ENCODE measurements around the gene RFNG. TPM values are rescaled to one million over a fixed set of nuclear protein-coding genes. Genes with fewer than 3 reads are reported as not detected.

RFNG gene
- total and polyA plus RNA-seq, 2 donors, result 8.1 to 45.4 TPM

- H3K36me3 ChIP-seq (ENCODE audit: control insufficient read depth in 2 of 2, insufficient read depth in 2 of 2, low read length in 1 of 2), result peaks cover 67 to 74% of the 10 kb centered on the region in 2 donors
- no peak overlapping the region for H3K27ac ChIP-seq (ENCODE audit: low read depth in 1 of 2, low read length in 1 of 2)
- no peak for DNase-seq (ENCODE audit: low read depth in 6 of 9, low spot score in 9 of 9)
- H3K4me3 ChIP-seq (ENCODE audit: low read length in 2 of 2), result no peak overlapping the region
- H3K4me1 ChIP-seq (ENCODE audit: control insufficient read depth in 2 of 2, insufficient read depth in 2 of 2, low read length in 2 of 2), result no peaks in the 10 kb centered on the region
- no peaks in the 10 kb centered on the region for H3K27me3 ChIP-seq (ENCODE audit: control insufficient read depth in 2 of 2, insufficient read depth in 1 of 2, low read length in 1 of 2)
- no peaks in the 10 kb centered on the region for H3K9me3 ChIP-seq (ENCODE audit: control insufficient read depth in 2 of 2, insufficient read depth in 1 of 2, low read length in 1 of 2)
- WGBS, result 97% methylated on average over 36 of the region's 36 CpGs
These were observed 28.6 kb upstream of the RFNG start for GRCh38 chr17:82080048-82080788.

- H3K27me3 ChIP-seq (ENCODE audit: control insufficient read depth in 2 of 2, insufficient read depth in 1 of 2, low read length in 1 of 2), result no peaks in the 10 kb centered on the region
- no peak for DNase-seq (ENCODE audit: low read depth in 6 of 9, low spot score in 9 of 9)
- no peaks in the 10 kb centered on the region for H3K9me3 ChIP-seq (ENCODE audit: control insufficient read depth in 2 of 2, insufficient read depth in 1 of 2, low read length in 1 of 2)
- H3K4me1 ChIP-seq (ENCODE audit: control insufficient read depth in 2 of 2, insufficient read depth in 2 of 2, low read length in 2 of 2), result no peaks in the 10 kb centered on the region
- 97% methylated on average over 47 of the region's 47 CpGs for WGBS
- peaks cover 56 to 63% of the 10 kb centered on the region in 2 donors for H3K36me3 ChIP-seq (ENCODE audit: control insufficient read depth in 2 of 2, insufficient read depth in 2 of 2, low read length in 1 of 2)
- no peak overlapping the region for H3K27ac ChIP-seq (ENCODE audit: low read depth in 1 of 2, low read length in 1 of 2)
- H3K4me3 ChIP-seq (ENCODE audit: low read length in 2 of 2), result no peak overlapping the region
These were observed 27.5 kb upstream of the RFNG start for GRCh38 chr17:82079001-82079677.

- no peaks in the 10 kb centered on the region for H3K27me3 ChIP-seq (ENCODE audit: control insufficient read depth in 2 of 2, insufficient read depth in 1 of 2, low read length in 1 of 2)
- H3K4me1 ChIP-seq (ENCODE audit: control insufficient read depth in 2 of 2, insufficient read depth in 2 of 2, low read length in 2 of 2), result no peaks in the 10 kb centered on the region
- peaks cover 50 to 56% of the 10 kb centered on the region in 2 donors for H3K36me3 ChIP-seq (ENCODE audit: control insufficient read depth in 2 of 2, insufficient read depth in 2 of 2, low read length in 1 of 2)
- DNase-seq (ENCODE audit: low read depth in 6 of 9, low spot score in 9 of 9), result no peak
- H3K9me3 ChIP-seq (ENCODE audit: control insufficient read depth in 2 of 2, insufficient read depth in 1 of 2, low read length in 1 of 2), result no peaks in the 10 kb centered on the region
- no peak overlapping the region for H3K27ac ChIP-seq (ENCODE audit: low read depth in 1 of 2, low read length in 1 of 2)
- WGBS, result 98% methylated on average over 18 of the region's 18 CpGs
- H3K4me3 ChIP-seq (ENCODE audit: low read length in 2 of 2), result no peak overlapping the region
These were observed 26.8 kb upstream of the RFNG start for GRCh38 chr17:82078433-82078832.

GRCh38 chr17:82077617-82078358, 26.2 kb upstream of the RFNG start:
- Histone ChIP-seq H3K9me3 (ENCODE audit: control insufficient read depth in 2 of 2, insufficient read depth in 1 of 2, low read length in 1 of 2) (no peaks in the 10 kb centered on the region), H3K4me1 (ENCODE audit: control insufficient read depth in 2 of 2, insufficient read depth in 2 of 2, low read length in 2 of 2) (no peaks in the 10 kb centered on the region), H3K36me3 (ENCODE audit: control insufficient read depth in 2 of 2, insufficient read depth in 2 of 2, low read length in 1 of 2) (peaks cover 44 to 50% of the 10 kb centered on the region in 2 donors), H3K4me3 (ENCODE audit: low read length in 2 of 2) (no peak overlapping the region), H3K27me3 (ENCODE audit: control insufficient read depth in 2 of 2, insufficient read depth in 1 of 2, low read length in 1 of 2) (peaks cover 0 to 2% of the 10 kb centered on the region in 2 donors), H3K27ac (ENCODE audit: low read depth in 1 of 2, low read length in 1 of 2) (no peak overlapping the region)
- 92% methylated on average over 28 of the region's 28 CpGs for WGBS
- DNase-seq (ENCODE audit: low read depth in 6 of 9, low spot score in 9 of 9), result no peak

- Histone ChIP-seq H3K27ac (ENCODE audit: low read depth in 1 of 2, low read length in 1 of 2) (no peak overlapping the region), H3K27me3 (ENCODE audit: control insufficient read depth in 2 of 2, insufficient read depth in 1 of 2, low read length in 1 of 2) (peaks cover 0 to 4% of the 10 kb centered on the region in 2 donors), H3K4me1 (ENCODE audit: control insufficient read depth in 2 of 2, insufficient read depth in 2 of 2, low read length in 2 of 2) (no peaks in the 10 kb centered on the region), H3K36me3 (ENCODE audit: control insufficient read depth in 2 of 2, insufficient read depth in 2 of 2, low read length in 1 of 2) (peaks cover 36 to 42% of the 10 kb centered on the region in 2 donors), H3K4me3 (ENCODE audit: low read length in 2 of 2) (no peak overlapping the region), H3K9me3 (ENCODE audit: control insufficient read depth in 2 of 2, insufficient read depth in 1 of 2, low read length in 1 of 2) (no peaks in the 10 kb centered on the region)
- WGBS, result 96% methylated on average over 21 of the region's 21 CpGs
- DNase-seq (ENCODE audit: low read depth in 6 of 9, low spot score in 9 of 9), result no peak
These were observed 25.4 kb upstream of the RFNG start for GRCh38 chr17:82076785-82077591.

- no peak overlapping the region for H3K27ac ChIP-seq (ENCODE audit: low read depth in 1 of 2, low read length in 1 of 2)
These were observed 24.6 kb upstream of the RFNG start for GRCh38 chr17:82076018-82076784.

GRCh38 chr17:82073446-82073845, 21.8 kb upstream of the RFNG start:
- H3K4me1 ChIP-seq (ENCODE audit: control insufficient read depth in 2 of 2, insufficient read depth in 2 of 2, low read length in 2 of 2), result no peaks in the 10 kb centered on the region
- H3K36me3 ChIP-seq (ENCODE audit: control insufficient read depth in 2 of 2, insufficient read depth in 2 of 2, low read length in 1 of 2), result peaks cover 3 to 8% of the 10 kb centered on the region in 2 donors
- 94% methylated on average over 9 of the region's 9 CpGs for WGBS
- DNase-seq (ENCODE audit: low read depth in 6 of 9, low spot score in 9 of 9), result no peak
- H3K27me3 ChIP-seq (ENCODE audit: control insufficient read depth in 2 of 2, insufficient read depth in 1 of 2, low read length in 1 of 2), result peaks cover 0 to 4% of the 10 kb centered on the region in 2 donors
- H3K27ac ChIP-seq (ENCODE audit: low read depth in 1 of 2, low read length in 1 of 2), result no peak overlapping the region
- no peaks in the 10 kb centered on the region for H3K9me3 ChIP-seq (ENCODE audit: control insufficient read depth in 2 of 2, insufficient read depth in 1 of 2, low read length in 1 of 2)
- H3K4me3 ChIP-seq (ENCODE audit: low read length in 2 of 2), result no peak overlapping the region

More at GRCh38 chr17:82076018-82076784, 24.6 kb upstream of the RFNG start:
- Histone ChIP-seq H3K27me3 (ENCODE audit: control insufficient read depth in 2 of 2, insufficient read depth in 1 of 2, low read length in 1 of 2) (peaks cover 0 to 4% of the 10 kb centered on the region in 2 donors), H3K9me3 (ENCODE audit: control insufficient read depth in 2 of 2, insufficient read depth in 1 of 2, low read length in 1 of 2) (no peaks in the 10 kb centered on the region), H3K36me3 (ENCODE audit: control insufficient read depth in 2 of 2, insufficient read depth in 2 of 2, low read length in 1 of 2) (peaks cover 29 to 34% of the 10 kb centered on the region in 2 donors), H3K4me1 (ENCODE audit: control insufficient read depth in 2 of 2, insufficient read depth in 2 of 2, low read length in 2 of 2) (no peaks in the 10 kb centered on the region), H3K4me3 (ENCODE audit: low read length in 2 of 2) (no peak overlapping the region)
- DNase-seq (ENCODE audit: low read depth in 6 of 9, low spot score in 9 of 9), result no peak
- 90% methylated on average over 25 of the region's 25 CpGs for WGBS

- Histone ChIP-seq H3K9me3 (ENCODE audit: control insufficient read depth in 2 of 2, insufficient read depth in 1 of 2, low read length in 1 of 2) (no peaks in the 10 kb centered on the region), H3K4me1 (ENCODE audit: control insufficient read depth in 2 of 2, insufficient read depth in 2 of 2, low read length in 2 of 2) (no peaks in the 10 kb centered on the region), H3K27ac (ENCODE audit: low read depth in 1 of 2, low read length in 1 of 2) (no peak overlapping the region), H3K27me3 (ENCODE audit: control insufficient read depth in 2 of 2, insufficient read depth in 1 of 2, low read length in 1 of 2) (peaks cover 0 to 4% of the 10 kb centered on the region in 2 donors), H3K4me3 (ENCODE audit: low read length in 2 of 2) (no peak overlapping the region), H3K36me3 (ENCODE audit: control insufficient read depth in 2 of 2, insufficient read depth in 2 of 2, low read length in 1 of 2) (peaks cover 0 to 3% of the 10 kb centered on the region in 2 donors)
- 93% methylated on average over 6 of the region's 6 CpGs for WGBS
- no peak for DNase-seq (ENCODE audit: low read depth in 6 of 9, low spot score in 9 of 9)
These were observed 21.2 kb upstream of the RFNG start for GRCh38 chr17:82072827-82073226.
